Activated CD4-positive, alpha-beta T cell treated with anti-CD3 and anti-CD28 coated beads, Interleukin-2, amount 10 ng/mL, durations not matched to agents 24 days and 14 days (primary cell): ENCODE measurements around the gene NR0B2. TPM values are rescaled to one million over a fixed set of nuclear protein-coding genes. Genes with fewer than 3 reads are reported as not detected.

Experiments used
- DNase-seq: peaks from one replicate; pipeline ENCODE4 v3.0.0; 2022
- H3K27ac Mint-ChIP-seq: one replicate; pipeline ENCODE4 v1.8.0; 2022; ENCODE audit warnings: mild to moderate bottlenecking, mixed read lengths
- H3K27me3 Mint-ChIP-seq: one replicate; pipeline ENCODE4 v1.8.0; 2022; ENCODE audit warnings: mixed read lengths
- H3K36me3 Mint-ChIP-seq: one replicate; pipeline ENCODE4 v1.8.0; 2022; ENCODE audit warnings: low read depth, mild to moderate bottlenecking, mixed read lengths
- H3K4me1 Mint-ChIP-seq: one replicate; pipeline ENCODE4 v1.8.0; 2021; ENCODE audit warnings: mixed read lengths
- H3K4me3 Mint-ChIP-seq: one replicate; pipeline ENCODE4 v1.8.0; 2022; ENCODE audit warnings: mild to moderate bottlenecking, moderate library complexity, mixed read lengths
- H3K9me3 Mint-ChIP-seq: one replicate; pipeline ENCODE4 v1.8.0; 2021; ENCODE audit warnings: mixed read lengths
- intact Hi-C: fragments of 100-400 bp; cut with micrococcal nuclease; formaldehyde crosslinking; loops from one replicate; pipeline ENCODE4 v1.15.1; 2023
- total RNA-seq: library from RNA; stranded (reverse); gene quantifications from 2 replicates; pipeline ENCODE4 v1.2.3, GENCODE V29; 2022

The NR0B2 gene
- not detected in 2 replicates for total RNA-seq

- H3K27me3 Mint-ChIP-seq, result peaks cover 1% of the 10 kb centered on the region
- H3K36me3 Mint-ChIP-seq, result no peaks in the 10 kb centered on the region
- intact Hi-C loops, result no loop called here
- DNase-seq, result no peak
- H3K27ac Mint-ChIP-seq, result no peak within 1 kb of the TSS
- H3K4me1 Mint-ChIP-seq, result no peaks in the 10 kb centered on the region
- H3K9me3 Mint-ChIP-seq, result no peaks in the 10 kb centered on the region
- no peak within 1 kb of the TSS for H3K4me3 Mint-ChIP-seq
Measured at GRCh38 chr1:26913754-26914619, at the start of gene NR0B2. Gene NR0B2, minus strand, starts transcription at chr1:26913975. Its CDS starts 35 bp downstream, at chr1:26913940.

GRCh38 chr1:26961826-26962225 is 48.1 kb upstream of the NR0B2 start:
- intact Hi-C loops, result no loop called here
- Mint-ChIP-seq H3K4me1 (peaks cover 6% of the 10 kb centered on the region), H3K27me3 (peaks cover 61% of the 10 kb centered on the region), H3K9me3 (no peaks in the 10 kb centered on the region), H3K4me3 (no peak overlapping the region), H3K27ac (no peak overlapping the region), H3K36me3 (no peaks in the 10 kb centered on the region)
- no peak for DNase-seq

- Mint-ChIP-seq H3K4me1 (peaks cover 6% of the 10 kb centered on the region), H3K4me3 (peak overlapping the region; percentile 74), H3K36me3 (no peaks in the 10 kb centered on the region), H3K9me3 (no peaks in the 10 kb centered on the region), H3K27me3 (peaks cover 60% of the 10 kb centered on the region), H3K27ac (no peak overlapping the region)
- DNase-seq, result no peak
- intact Hi-C loops, result no loop called here
Measured at GRCh38 chr1:26960625-26960966, 46.8 kb upstream of the NR0B2 start.

GRCh38 chr1:26959722-26960624 is 46.2 kb upstream of the NR0B2 start, which contains the start of gene KDF1:
Gene KDF1, minus strand, starts transcription at chr1:26960468. Its CDS starts 8,088 bp downstream, at chr1:26952380.
- intact Hi-C loops, result no loop called here
- DNase-seq, result peak; percentile 77
- H3K4me1 Mint-ChIP-seq, result peaks cover 6% of the 10 kb centered on the region
- H3K36me3 Mint-ChIP-seq, result no peaks in the 10 kb centered on the region
- H3K4me3 Mint-ChIP-seq, result peak within 1 kb of the TSS; percentile 74
- H3K27me3 Mint-ChIP-seq, result peaks cover 60% of the 10 kb centered on the region
- H3K9me3 Mint-ChIP-seq, result no peaks in the 10 kb centered on the region
- H3K27ac Mint-ChIP-seq, result no peak within 1 kb of the TSS

GRCh38 chr1:26959270-26959669 is 45.5 kb upstream of the NR0B2 start:
- DNase-seq, result no peak
- no peaks in the 10 kb centered on the region for H3K36me3 Mint-ChIP-seq
- H3K4me3 Mint-ChIP-seq, result peak overlapping the region; percentile 35
- H3K27me3 Mint-ChIP-seq, result peaks cover 54% of the 10 kb centered on the region
- H3K9me3 Mint-ChIP-seq, result no peaks in the 10 kb centered on the region
- no peak overlapping the region for H3K27ac Mint-ChIP-seq
- H3K4me1 Mint-ChIP-seq, result peaks cover 6% of the 10 kb centered on the region
- intact Hi-C loops, result no loop called here

- H3K9me3 Mint-ChIP-seq, result no peaks in the 10 kb centered on the region
- peaks cover 6% of the 10 kb centered on the region for H3K4me1 Mint-ChIP-seq
- peaks cover 42% of the 10 kb centered on the region for H3K27me3 Mint-ChIP-seq
- no peak overlapping the region for H3K4me3 Mint-ChIP-seq
- no peaks in the 10 kb centered on the region for H3K36me3 Mint-ChIP-seq
- no peak for DNase-seq
- intact Hi-C loops, result no loop called here
- H3K27ac Mint-ChIP-seq, result no peak overlapping the region
Measured at GRCh38 chr1:26957306-26957705, 43.5 kb upstream of the NR0B2 start.

- no peak overlapping the region for H3K4me3 Mint-ChIP-seq
Measured at GRCh38 chr1:26956321-26956720, 42.5 kb upstream of the NR0B2 start.

GRCh38 chr1:26953374-26953773 is 39.6 kb upstream of the NR0B2 start:
- no peaks in the 10 kb centered on the region for H3K9me3 Mint-ChIP-seq
- H3K4me3 Mint-ChIP-seq, result no peak overlapping the region
- no peak for DNase-seq
- H3K27me3 Mint-ChIP-seq, result peaks cover 12% of the 10 kb centered on the region
- intact Hi-C loops, result no loop called here
- H3K36me3 Mint-ChIP-seq, result no peaks in the 10 kb centered on the region
- H3K4me1 Mint-ChIP-seq, result no peaks in the 10 kb centered on the region
- no peak overlapping the region for H3K27ac Mint-ChIP-seq

More at GRCh38 chr1:26956321-26956720, 42.5 kb upstream of the NR0B2 start:
- DNase-seq, result no peak
- H3K9me3 Mint-ChIP-seq, result no peaks in the 10 kb centered on the region
- H3K36me3 Mint-ChIP-seq, result no peaks in the 10 kb centered on the region
- H3K4me1 Mint-ChIP-seq, result peaks cover 4% of the 10 kb centered on the region
- intact Hi-C loops, result no loop called here
- peaks cover 32% of the 10 kb centered on the region for H3K27me3 Mint-ChIP-seq
- no peak overlapping the region for H3K27ac Mint-ChIP-seq

GRCh38 chr1:26951821-26952497 is 38.2 kb upstream of the NR0B2 start:
- H3K27me3 Mint-ChIP-seq, result peaks cover 6% of the 10 kb centered on the region
- H3K9me3 Mint-ChIP-seq, result no peaks in the 10 kb centered on the region
- no peak overlapping the region for H3K4me3 Mint-ChIP-seq
- no peak for DNase-seq
- no peak overlapping the region for H3K27ac Mint-ChIP-seq
- peaks cover 2% of the 10 kb centered on the region for H3K36me3 Mint-ChIP-seq
- intact Hi-C loops, result no loop called here
- no peaks in the 10 kb centered on the region for H3K4me1 Mint-ChIP-seq

GRCh38 chr1:26951216-26951615 is 37.4 kb upstream of the NR0B2 start:
- Mint-ChIP-seq H3K36me3 (peaks cover 7% of the 10 kb centered on the region), H3K27me3 (peaks cover under 1% of the 10 kb centered on the region), H3K27ac (no peak overlapping the region), H3K9me3 (no peaks in the 10 kb centered on the region), H3K4me3 (no peak overlapping the region), H3K4me1 (no peaks in the 10 kb centered on the region)
- intact Hi-C loops, result no loop called here
- DNase-seq, result no peak

- H3K4me1 Mint-ChIP-seq, result no peaks in the 10 kb centered on the region
- peaks cover 13% of the 10 kb centered on the region for H3K36me3 Mint-ChIP-seq
- no peak overlapping the region for H3K27ac Mint-ChIP-seq
- H3K9me3 Mint-ChIP-seq, result no peaks in the 10 kb centered on the region
- no peaks in the 10 kb centered on the region for H3K27me3 Mint-ChIP-seq
- intact Hi-C loops, result no loop called here
- no peak for DNase-seq
- H3K4me3 Mint-ChIP-seq, result no peak overlapping the region
Measured at GRCh38 chr1:26950602-26951001, 36.8 kb upstream of the NR0B2 start.

GRCh38 chr1:26949926-26950319 is 36.1 kb upstream of the NR0B2 start:
- H3K4me3 Mint-ChIP-seq, result no peak overlapping the region
- DNase-seq, result no peak
- no peaks in the 10 kb centered on the region for H3K27me3 Mint-ChIP-seq
- peaks cover 20% of the 10 kb centered on the region for H3K36me3 Mint-ChIP-seq
- no peak overlapping the region for H3K27ac Mint-ChIP-seq
- H3K4me1 Mint-ChIP-seq, result no peaks in the 10 kb centered on the region
- no peaks in the 10 kb centered on the region for H3K9me3 Mint-ChIP-seq
- intact Hi-C loops, result no loop called here

GRCh38 chr1:26949266-26949925 is 35.6 kb upstream of the NR0B2 start:
- Mint-ChIP-seq H3K4me1 (no peaks in the 10 kb centered on the region), H3K4me3 (no peak overlapping the region), H3K27me3 (no peaks in the 10 kb centered on the region), H3K9me3 (no peaks in the 10 kb centered on the region), H3K27ac (no peak overlapping the region), H3K36me3 (peaks cover 20% of the 10 kb centered on the region)
- intact Hi-C loops, result no loop called here
- no peak for DNase-seq
